GM23338 (cell line): ENCODE results near the gene CCNF.

Source experiments
- CREB1 ChIP-seq: fragments of 250-450 bp; sonication (Bioruptor Pico); IDR thresholded peaks from 2 replicates; pipeline ENCODE4 v1.5.0; 2020; ENCODE audit warnings: low read depth, mild to moderate bottlenecking, moderate library complexity
- EZH2 ChIP-seq: fragments of 200-600 bp; sonication (generic); IDR thresholded peaks from one replicate; pipeline ENCODE4 v1.8.0; 2017; ENCODE audit warnings: antibody characterized with exemption, mild to moderate bottlenecking, low read depth; ENCODE audit not compliant: unreplicated experiment
- EZH2phosphoT487 ChIP-seq: fragments of 200-600 bp; sonication (generic); IDR thresholded peaks from one replicate; pipeline ENCODE4 v1.8.1; 2018; ENCODE audit warnings: antibody characterized with exemption; ENCODE audit not compliant: unreplicated experiment
- POLR2AphosphoS5 ChIP-seq: IDR thresholded peaks from 2 replicates; pipeline ENCODE4 v1.6.1; 2016; ENCODE audit warnings: antibody characterized with exemption, low read depth
- TF ChIP-seq, protein P1 (sequence below), 2 experiments: fragments of 200-600 bp in 1 of 2; sonication (generic) in 1 of 2; conservative IDR thresholded peaks; 2 replicates each; pipeline versions ENCODE4 v1.5.1 to v1.6.1; 2016 to 2017; ENCODE audit warnings: antibody characterized with exemption in 2 of 2, low read depth in 2 of 2, mild to moderate bottlenecking in 2 of 2, moderate library complexity in 1 of 2
- TF ChIP-seq, protein P2 (sequence below): IDR thresholded peaks from one replicate; pipeline ENCODE4 v1.6.1; 2018; ENCODE audit warnings: antibody characterized with exemption; ENCODE audit not compliant: unreplicated experiment

DNA sequence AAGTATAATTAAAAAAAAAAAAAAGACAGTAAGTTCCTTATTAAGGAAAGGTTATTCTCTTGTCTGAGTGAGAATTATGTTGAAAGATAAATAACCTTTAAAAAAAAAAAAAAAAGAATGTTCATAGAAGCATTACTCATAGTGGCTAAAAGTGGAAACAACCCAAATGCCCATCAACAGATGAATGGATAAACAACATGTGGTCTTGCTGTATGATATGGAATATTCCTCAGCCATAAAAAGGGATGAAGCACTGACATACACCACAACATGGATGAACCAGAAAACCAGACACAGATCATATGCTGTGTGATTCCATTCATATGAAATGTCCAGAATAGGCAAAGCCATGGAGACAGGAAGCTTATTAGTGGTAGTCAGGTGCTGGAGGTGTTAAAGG is 9.2 kb upstream of the CCNF start:
- TF ChIP-seq, protein P1, sequence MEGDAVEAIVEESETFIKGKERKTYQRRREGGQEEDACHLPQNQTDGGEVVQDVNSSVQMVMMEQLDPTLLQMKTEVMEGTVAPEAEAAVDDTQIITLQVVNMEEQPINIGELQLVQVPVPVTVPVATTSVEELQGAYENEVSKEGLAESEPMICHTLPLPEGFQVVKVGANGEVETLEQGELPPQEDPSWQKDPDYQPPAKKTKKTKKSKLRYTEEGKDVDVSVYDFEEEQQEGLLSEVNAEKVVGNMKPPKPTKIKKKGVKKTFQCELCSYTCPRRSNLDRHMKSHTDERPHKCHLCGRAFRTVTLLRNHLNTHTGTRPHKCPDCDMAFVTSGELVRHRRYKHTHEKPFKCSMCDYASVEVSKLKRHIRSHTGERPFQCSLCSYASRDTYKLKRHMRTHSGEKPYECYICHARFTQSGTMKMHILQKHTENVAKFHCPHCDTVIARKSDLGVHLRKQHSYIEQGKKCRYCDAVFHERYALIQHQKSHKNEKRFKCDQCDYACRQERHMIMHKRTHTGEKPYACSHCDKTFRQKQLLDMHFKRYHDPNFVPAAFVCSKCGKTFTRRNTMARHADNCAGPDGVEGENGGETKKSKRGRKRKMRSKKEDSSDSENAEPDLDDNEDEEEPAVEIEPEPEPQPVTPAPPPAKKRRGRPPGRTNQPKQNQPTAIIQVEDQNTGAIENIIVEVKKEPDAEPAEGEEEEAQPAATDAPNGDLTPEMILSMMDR (conservative IDR thresholded peaks at IDR 0.05; ENCODE audit: low read depth in 2 of 2), result no peak
- TF ChIP-seq EZH2, result no peak
- no peak for TF ChIP-seq POLR2AphosphoS5
- TF ChIP-seq, protein P2, sequence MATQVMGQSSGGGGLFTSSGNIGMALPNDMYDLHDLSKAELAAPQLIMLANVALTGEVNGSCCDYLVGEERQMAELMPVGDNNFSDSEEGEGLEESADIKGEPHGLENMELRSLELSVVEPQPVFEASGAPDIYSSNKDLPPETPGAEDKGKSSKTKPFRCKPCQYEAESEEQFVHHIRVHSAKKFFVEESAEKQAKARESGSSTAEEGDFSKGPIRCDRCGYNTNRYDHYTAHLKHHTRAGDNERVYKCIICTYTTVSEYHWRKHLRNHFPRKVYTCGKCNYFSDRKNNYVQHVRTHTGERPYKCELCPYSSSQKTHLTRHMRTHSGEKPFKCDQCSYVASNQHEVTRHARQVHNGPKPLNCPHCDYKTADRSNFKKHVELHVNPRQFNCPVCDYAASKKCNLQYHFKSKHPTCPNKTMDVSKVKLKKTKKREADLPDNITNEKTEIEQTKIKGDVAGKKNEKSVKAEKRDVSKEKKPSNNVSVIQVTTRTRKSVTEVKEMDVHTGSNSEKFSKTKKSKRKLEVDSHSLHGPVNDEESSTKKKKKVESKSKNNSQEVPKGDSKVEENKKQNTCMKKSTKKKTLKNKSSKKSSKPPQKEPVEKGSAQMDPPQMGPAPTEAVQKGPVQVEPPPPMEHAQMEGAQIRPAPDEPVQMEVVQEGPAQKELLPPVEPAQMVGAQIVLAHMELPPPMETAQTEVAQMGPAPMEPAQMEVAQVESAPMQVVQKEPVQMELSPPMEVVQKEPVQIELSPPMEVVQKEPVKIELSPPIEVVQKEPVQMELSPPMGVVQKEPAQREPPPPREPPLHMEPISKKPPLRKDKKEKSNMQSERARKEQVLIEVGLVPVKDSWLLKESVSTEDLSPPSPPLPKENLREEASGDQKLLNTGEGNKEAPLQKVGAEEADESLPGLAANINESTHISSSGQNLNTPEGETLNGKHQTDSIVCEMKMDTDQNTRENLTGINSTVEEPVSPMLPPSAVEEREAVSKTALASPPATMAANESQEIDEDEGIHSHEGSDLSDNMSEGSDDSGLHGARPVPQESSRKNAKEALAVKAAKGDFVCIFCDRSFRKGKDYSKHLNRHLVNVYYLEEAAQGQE, result no peak
- TF ChIP-seq CREB1, result no peak
- TF ChIP-seq EZH2phosphoT487, result no peak
